Neural crest cell (in vitro differentiated cells): ENCODE results near the gene FAM98A. TPM values are rescaled to one million over a fixed set of nuclear protein-coding genes. Genes with fewer than 3 reads are reported as not detected.

Experiments
- DNase-seq: peaks from one replicate; pipeline ENCODE4 v3.0.0; 2021; ENCODE audit warnings: low read depth, mixed read lengths, low spot score
- H3K27ac Mint-ChIP-seq: one replicate; pipeline ENCODE4 v1.8.0; 2021; ENCODE audit warnings: mild to moderate bottlenecking, mixed read lengths; ENCODE audit not compliant: unreplicated experiment
- H3K27me3 Mint-ChIP-seq: 2 replicates; pipeline ENCODE4 v1.8.0; 2021; ENCODE audit warnings: low read depth, mild to moderate bottlenecking, mixed read lengths
- H3K36me3 Mint-ChIP-seq: 2 replicates; pipeline ENCODE4 v1.8.0; 2021; ENCODE audit warnings: low read depth, mild to moderate bottlenecking, mixed read lengths
- H3K4me1 Mint-ChIP-seq: 2 replicates; pipeline ENCODE4 v1.8.0; 2021; ENCODE audit warnings: mixed read lengths
- H3K4me3 Mint-ChIP-seq: one replicate; pipeline ENCODE4 v1.8.0; 2021; ENCODE audit warnings: mild to moderate bottlenecking, mixed read lengths
- H3K9me3 Mint-ChIP-seq: 2 replicates; pipeline ENCODE4 v1.8.0; 2021; ENCODE audit warnings: mixed read lengths
- CTCF ChIP-seq: fragments of 200-600 bp; sonication (generic); conservative IDR thresholded peaks from 2 replicates; pipeline ENCODE4 v1.5.0; 2021; ENCODE audit warnings: antibody characterized with exemption, mild to moderate bottlenecking
- total RNA-seq: library from RNA; stranded (reverse); gene quantifications from 2 replicates; pipeline ENCODE4 v1.2.1, GENCODE V29; 2021

Gene FAM98A
- total RNA-seq, 1 donor from 2014 or later = 41.7 TPM

DNA sequence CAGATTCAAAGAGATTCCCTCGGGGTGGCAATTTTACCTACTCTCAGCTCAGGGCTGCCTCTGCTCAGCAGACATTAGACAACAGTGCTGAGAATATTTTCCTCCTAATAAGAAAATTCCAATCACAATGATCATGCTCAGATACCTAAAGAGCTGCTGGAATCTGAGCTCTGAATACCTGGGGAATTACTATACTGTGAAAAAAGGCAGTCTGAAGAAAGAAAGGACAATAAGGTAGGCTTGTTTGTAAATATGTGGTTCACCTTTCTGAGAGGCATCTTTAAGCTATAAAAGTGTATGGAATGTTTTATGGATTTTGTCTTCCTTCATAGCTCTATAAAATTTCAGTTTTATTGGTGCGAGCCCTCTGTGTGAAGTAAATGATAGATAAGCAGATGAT, 34.2 kb upstream of the FAM98A start:
- H3K9me3 Mint-ChIP-seq = no peaks in the 10 kb centered on the region
- no peak for DNase-seq
- H3K27ac Mint-ChIP-seq = no peak overlapping the region
- TF ChIP-seq CTCF = no peak
- H3K4me3 Mint-ChIP-seq = no peak overlapping the region
- no peaks in the 10 kb centered on the region for H3K36me3 Mint-ChIP-seq
- no peaks in the 10 kb centered on the region for H3K27me3 Mint-ChIP-seq
- peaks cover 11% of the 10 kb centered on the region for H3K4me1 Mint-ChIP-seq

DNA sequence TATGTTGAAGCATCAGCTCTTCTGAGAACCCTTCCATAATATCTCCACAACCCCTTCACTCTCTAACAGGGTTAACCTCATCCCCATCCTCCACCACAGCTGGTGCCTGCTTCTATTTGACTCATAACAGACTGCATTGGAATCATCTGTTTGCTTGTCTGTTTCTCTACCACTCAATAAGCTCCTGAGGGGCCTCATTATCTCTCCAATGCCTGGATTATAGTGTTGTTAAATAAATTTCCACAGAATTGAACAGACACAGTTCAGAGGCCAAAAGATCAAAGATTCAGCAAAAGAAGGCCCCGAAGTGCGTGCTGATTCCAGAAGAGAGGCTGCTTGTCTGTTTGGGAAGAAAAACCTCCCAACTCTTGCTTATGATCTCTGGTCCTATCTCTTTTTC, 33.7 kb upstream of the FAM98A start:
- TF ChIP-seq CTCF = no peak
- no peaks in the 10 kb centered on the region for H3K36me3 Mint-ChIP-seq
- no peaks in the 10 kb centered on the region for H3K27me3 Mint-ChIP-seq
- DNase-seq = no peak
- no peaks in the 10 kb centered on the region for H3K9me3 Mint-ChIP-seq
- no peak overlapping the region for H3K4me3 Mint-ChIP-seq
- H3K4me1 Mint-ChIP-seq = peaks cover 11% of the 10 kb centered on the region
- H3K27ac Mint-ChIP-seq = no peak overlapping the region

DNA sequence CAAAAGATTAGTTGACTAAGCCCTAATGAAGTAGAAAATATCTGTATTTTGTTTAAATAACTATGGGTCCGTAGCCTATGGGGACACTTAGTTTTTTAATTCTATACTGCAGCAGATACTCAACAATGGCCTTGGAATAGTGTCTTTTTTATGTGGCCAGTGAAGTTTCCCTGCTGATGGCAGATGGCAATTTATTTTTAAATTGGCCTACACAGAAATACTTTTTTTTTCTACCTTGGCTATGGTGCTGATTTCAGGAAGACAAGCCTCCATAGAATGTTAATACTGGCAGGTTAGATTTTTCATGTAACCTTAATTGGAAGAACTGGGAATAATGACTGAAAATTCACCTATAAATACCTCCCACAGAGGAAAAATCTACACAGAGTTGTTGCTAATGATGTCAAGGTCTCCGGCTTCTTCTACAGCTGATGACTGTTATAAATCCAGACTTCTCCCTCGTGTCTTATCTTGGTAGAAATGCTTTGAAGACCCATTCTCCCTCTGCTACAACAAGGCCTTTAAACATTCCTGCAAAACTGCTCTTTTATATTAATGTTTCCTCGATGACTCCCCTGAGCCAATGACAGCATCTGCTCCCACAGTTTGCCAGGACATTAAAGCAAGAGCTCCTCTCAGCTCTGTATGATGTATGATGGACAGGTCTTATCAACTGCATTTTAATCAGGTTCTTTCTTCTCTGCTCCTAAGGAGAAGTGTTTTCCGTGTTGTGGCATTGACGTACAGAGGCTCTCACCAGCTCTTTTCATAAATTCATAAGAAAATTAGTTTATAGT, 29.1 kb upstream of the FAM98A start:
- no peak for DNase-seq
- H3K27ac Mint-ChIP-seq = no peak overlapping the region
- peaks cover 18% of the 10 kb centered on the region for H3K4me1 Mint-ChIP-seq
- H3K27me3 Mint-ChIP-seq = no peaks in the 10 kb centered on the region
- H3K9me3 Mint-ChIP-seq = no peaks in the 10 kb centered on the region
- H3K36me3 Mint-ChIP-seq = no peaks in the 10 kb centered on the region
- no peak for TF ChIP-seq CTCF
- no peak overlapping the region for H3K4me3 Mint-ChIP-seq

DNA sequence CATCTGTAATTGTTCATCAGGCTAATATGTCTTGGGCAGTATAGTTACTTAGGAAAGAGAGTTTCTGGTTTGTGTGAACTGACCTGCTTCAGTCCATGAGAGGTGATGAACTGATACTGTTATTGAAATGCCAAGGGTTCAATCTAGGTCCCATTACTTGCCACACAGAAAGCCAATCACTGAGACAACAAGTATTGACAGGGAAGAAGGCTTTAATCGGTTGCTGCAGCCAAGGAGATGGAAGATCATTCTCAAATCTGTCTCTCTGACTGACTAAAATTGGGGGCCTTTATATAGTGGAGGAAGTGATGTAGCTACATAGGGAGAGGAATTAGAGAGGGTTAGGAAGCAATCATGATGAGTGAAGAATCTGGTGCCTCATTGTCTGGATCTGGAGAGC, 19.9 kb upstream of the FAM98A start:
- peaks cover 16% of the 10 kb centered on the region for H3K9me3 Mint-ChIP-seq
- no peaks in the 10 kb centered on the region for H3K4me1 Mint-ChIP-seq
- no peak for DNase-seq
- no peak overlapping the region for H3K4me3 Mint-ChIP-seq
- H3K36me3 Mint-ChIP-seq = peaks cover 24% of the 10 kb centered on the region
- H3K27me3 Mint-ChIP-seq = no peaks in the 10 kb centered on the region
- H3K27ac Mint-ChIP-seq = no peak overlapping the region
- no peak for TF ChIP-seq CTCF

DNA sequence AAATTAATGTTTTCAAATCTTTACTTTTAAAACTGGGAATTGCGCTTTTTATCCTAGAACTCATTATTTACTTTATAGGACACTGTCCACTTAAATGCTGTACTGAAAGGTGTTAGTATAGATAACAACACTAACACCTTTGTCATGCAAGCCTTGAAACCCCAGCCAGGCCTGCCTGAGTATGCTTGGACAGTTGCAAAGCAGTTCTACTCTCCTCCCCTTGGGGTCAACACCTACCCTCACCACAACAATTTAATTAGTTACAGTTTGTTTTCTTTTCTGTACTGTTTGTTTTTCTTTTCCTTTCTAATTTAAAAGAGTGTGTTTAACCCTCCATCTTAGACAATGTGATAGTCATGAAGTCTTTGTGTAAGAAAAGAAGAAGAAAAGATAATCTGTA, 18.9 kb upstream of the FAM98A start:
- TF ChIP-seq CTCF = no peak
- no peak overlapping the region for H3K4me3 Mint-ChIP-seq
- H3K36me3 Mint-ChIP-seq = peaks cover 24% of the 10 kb centered on the region
- H3K27me3 Mint-ChIP-seq = no peaks in the 10 kb centered on the region
- no peaks in the 10 kb centered on the region for H3K4me1 Mint-ChIP-seq
- DNase-seq = no peak
- H3K27ac Mint-ChIP-seq = no peak overlapping the region
- H3K9me3 Mint-ChIP-seq = peaks cover 16% of the 10 kb centered on the region
